NK-92 treated with Interleukin-12 subunit alpha and Interleukin-12 subunit beta, amount 100 ng/mL, for 24 hours (cell line): ENCODE data around the gene ARMC6.

Experiments
- DNase-seq: peaks from one replicate; lab custom pipeline; 2025; lab: John Stamatoyannopoulos, UW

The ARMC6 gene

GRCh38 chr19:19107654-19108053, 74.3 kb downstream of the ARMC6 start:
- no peak for DNase-seq
